SU-DHL-6 (cell line): Measurements from ENCODE around the gene ZNF688.

Source experiments
- EZH2phosphoT487 ChIP-seq: fragments of 200-600 bp; sonication (generic), shearing (Covaris generic); conservative IDR thresholded peaks from 2 replicates; pipeline ENCODE4 v1.6.1; 2018; ENCODE audit warnings: mild to moderate bottlenecking, antibody characterized with exemption, low read length, moderate library complexity, mixed read lengths
- TF ChIP-seq, protein P1 (sequence below): fragments of 200-600 bp; sonication (generic); IDR thresholded peaks from one replicate; pipeline ENCODE4 v1.5.1; 2017; ENCODE audit warnings: antibody characterized with exemption, mild to moderate bottlenecking, low read length, moderate library complexity; ENCODE audit not compliant: insufficient read depth, poor library complexity, severe bottlenecking

DNA sequence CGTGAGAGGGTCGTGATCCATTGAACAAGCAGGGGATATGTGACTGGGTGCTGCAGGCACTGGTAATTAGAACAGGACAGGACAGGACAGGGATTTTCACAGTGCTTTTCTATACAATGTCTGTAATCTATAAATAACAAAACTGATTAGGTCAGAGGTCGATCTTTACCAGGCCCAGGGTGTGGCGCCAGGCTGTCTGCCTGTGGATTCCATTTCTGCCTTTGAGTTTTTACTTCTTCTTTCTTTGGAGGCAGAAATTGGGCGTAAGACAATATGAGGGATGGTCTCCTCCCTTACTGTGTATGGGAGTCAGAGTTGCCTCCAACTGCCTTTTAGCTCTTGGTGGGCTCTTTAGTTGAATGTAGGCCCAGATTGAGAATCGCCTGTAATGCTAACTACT, 11.8 kb downstream of the ZNF688 start:
- TF ChIP-seq, protein P1, sequence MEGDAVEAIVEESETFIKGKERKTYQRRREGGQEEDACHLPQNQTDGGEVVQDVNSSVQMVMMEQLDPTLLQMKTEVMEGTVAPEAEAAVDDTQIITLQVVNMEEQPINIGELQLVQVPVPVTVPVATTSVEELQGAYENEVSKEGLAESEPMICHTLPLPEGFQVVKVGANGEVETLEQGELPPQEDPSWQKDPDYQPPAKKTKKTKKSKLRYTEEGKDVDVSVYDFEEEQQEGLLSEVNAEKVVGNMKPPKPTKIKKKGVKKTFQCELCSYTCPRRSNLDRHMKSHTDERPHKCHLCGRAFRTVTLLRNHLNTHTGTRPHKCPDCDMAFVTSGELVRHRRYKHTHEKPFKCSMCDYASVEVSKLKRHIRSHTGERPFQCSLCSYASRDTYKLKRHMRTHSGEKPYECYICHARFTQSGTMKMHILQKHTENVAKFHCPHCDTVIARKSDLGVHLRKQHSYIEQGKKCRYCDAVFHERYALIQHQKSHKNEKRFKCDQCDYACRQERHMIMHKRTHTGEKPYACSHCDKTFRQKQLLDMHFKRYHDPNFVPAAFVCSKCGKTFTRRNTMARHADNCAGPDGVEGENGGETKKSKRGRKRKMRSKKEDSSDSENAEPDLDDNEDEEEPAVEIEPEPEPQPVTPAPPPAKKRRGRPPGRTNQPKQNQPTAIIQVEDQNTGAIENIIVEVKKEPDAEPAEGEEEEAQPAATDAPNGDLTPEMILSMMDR: no peak
- TF ChIP-seq EZH2phosphoT487: no peak
